ENCODE measurements around the gene DNAI1.
"Not testable (repeated sequence)": the region's sequence is repeated elsewhere in the genome, so short reads cannot be mapped to it uniquely, and the experiment has no call there.

Gene DNAI1

DNA sequence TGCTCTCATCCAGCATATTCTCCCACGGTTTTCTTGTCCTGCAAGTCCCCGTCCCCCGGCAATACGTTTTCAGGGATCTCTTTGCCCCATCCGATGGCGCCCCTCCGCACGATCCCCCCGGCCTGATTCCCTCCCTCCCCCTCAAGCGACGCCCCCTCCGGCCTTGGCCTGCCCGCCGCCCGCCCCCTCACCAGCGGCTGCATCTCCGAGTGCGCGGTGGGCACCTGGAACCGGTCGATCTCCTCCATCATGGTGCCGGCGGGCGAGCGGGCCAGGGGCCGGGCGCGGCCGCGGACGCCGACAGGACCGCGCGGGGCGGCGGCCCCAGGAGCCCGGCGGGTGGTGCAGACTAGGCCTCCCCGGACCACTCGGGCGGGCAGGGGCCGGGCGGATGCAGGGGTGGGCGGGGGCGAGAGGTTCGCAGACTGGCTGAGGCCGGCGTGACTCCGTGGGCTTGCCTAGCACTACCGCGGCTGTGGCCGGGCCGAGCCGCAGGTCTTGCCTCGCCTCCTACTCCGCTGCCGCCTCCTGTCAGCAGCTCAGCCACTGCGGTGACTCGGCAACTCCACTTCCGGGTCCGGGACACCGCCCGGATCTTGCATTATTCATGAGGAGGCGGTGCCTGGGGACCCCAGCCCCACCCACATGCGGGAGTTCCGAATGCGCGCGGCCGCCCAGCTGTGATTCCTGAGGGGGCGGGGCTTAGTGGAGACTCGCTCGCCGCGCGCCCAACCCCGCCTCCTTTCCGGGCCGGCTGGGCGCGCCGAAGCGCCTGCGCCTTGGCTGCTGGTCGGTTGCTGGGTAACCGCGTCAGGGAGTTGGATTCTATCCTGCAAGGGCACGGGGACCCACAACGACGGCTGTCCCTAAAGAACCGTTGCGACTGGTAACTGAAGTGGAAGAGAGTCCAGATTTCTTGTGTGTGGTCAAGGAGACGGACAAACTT lies at the start of gene DNAI1, which contains the start of gene FAM219A:
Gene DNAI1 (plus strand): TSS at position 793 of the 946 bp plus-strand sequence. CDS start 201 bp downstream, outside the sequence.
Gene FAM219A (minus strand): TSS at position 558 of the 946 bp plus-strand sequence. CDS start 307 bp downstream, at position 251.
- peak; percentile 98 for DNase-seq

DNA sequence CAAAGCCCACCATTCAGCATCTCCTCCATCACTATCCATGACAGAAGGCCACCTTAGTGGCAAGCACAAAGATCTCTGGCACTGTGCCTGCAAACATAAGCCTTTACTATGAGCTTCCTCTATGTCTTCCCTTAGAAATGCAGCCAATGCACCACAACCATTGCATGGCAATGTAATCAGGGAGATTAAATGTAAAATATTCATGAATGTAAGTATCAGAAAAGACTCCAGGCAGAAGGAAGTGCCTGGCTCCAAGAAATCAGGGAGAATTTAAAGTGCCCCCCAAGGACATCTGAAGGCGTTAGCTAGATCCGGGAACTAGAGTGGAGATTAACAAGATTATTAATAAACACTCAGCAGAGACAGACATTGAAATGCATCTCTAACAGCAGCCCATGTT lies 49.5 kb upstream of the DNAI1 start:
- peak; percentile 45 for DNase-seq

DNA sequence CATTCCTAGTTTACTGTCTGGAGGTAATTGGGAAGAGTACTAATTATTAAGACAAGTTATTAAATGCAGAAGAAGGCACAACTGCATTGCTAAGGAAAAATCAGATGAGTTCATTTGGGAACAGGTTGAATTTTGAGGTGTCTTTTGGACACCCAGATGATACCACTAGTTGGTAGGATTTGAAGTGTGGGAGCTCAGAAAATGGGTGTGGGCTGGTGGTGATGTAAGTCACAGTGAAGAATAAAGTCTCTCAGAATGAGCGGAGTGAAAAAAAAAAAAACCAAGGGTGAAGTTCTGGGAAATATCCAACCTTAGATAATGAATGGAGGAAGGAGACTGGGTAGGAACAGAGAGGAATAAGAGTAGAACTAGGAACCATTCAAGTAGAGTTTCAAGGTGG lies 46.3 kb upstream of the DNAI1 start:
- no peak for DNase-seq

DNA sequence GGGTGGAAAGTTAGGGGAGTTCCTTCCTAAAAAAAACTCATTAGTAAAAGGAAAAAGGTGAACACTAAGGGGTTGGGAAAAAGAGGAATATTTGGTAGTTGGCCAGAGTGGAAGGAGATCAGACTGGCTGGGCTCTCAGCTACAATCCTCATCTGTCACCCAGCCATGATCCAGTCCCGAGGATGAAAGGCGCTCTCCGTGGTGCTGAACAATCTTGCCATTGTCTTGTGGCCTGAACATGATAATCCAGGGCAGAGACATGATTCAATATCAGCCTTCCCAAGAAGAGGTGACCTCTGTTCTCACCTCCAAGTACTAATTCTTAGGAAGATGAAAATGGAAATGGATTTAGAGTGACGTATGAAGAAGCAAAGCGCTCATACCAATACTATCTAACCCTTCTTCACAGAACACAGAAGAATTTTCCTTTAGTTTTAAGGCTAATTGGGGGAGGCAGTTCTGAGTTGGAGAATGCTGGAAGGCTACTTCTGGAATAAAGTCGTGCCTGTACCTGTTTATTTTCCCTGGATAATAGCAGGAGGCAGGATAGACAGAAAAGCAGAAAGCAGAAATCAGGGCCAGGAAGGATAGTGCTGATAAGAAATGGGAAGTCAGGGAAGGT lies 45.3 kb upstream of the DNAI1 start:
- DNase-seq, result peak; percentile 30

DNA sequence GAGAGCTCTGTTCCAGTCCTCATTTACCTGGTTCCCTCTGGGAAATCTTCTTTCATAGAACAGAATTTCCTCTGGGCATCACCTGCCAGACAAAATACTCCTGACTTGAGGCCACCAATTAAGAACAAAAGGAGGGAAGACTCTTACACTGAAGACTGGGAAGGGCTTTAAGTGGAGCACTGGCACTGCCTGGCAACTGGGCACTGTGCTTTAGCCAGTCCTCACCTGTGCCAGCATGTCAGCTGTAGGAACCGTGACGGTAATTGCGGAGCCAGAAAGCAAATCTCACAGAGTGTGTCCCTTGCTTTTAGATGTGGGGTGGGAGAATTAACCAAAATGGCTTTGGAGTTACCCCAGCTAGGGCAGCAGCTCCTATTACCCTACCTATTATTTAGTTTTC lies 40.9 kb upstream of the DNAI1 start:
- no peak for DNase-seq

DNA sequence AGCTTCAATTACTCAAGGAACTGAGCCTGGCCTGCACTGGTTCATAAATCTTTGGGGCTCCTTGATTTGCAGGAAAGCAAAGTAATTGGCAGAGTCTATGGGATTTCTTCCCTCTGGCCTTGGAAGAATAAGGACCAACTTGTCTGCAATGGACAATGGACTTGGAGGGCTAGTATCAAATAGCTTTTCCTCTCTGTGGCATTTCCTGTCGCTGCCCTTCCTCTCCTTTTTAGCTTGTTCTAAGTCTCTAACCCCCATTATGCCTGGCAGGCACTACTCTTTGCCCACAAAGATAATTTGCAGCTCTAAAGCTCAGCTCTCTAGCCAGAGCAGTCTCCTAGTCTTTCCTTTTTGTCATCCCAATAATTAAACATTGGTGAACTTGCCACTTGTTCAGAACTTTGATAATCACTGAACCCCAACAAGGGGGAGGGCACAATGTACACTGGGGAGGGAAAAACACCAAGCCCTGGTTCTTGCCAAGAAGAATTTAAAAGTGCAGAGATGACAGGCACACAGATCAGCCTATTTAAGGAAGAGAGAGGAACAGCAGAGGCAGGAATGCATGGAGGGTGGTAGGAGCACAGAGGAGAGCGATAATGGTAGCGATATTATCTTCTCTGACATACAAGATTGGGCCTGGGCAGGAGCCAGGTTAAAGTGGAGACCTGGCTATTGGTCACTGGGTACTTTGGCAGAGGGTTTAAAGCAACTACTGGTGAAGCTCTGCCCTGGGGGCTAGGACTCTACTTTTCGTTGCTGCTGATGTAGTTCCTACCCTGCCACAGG lies 38.7 kb upstream of the DNAI1 start:
- no peak for DNase-seq

DNA sequence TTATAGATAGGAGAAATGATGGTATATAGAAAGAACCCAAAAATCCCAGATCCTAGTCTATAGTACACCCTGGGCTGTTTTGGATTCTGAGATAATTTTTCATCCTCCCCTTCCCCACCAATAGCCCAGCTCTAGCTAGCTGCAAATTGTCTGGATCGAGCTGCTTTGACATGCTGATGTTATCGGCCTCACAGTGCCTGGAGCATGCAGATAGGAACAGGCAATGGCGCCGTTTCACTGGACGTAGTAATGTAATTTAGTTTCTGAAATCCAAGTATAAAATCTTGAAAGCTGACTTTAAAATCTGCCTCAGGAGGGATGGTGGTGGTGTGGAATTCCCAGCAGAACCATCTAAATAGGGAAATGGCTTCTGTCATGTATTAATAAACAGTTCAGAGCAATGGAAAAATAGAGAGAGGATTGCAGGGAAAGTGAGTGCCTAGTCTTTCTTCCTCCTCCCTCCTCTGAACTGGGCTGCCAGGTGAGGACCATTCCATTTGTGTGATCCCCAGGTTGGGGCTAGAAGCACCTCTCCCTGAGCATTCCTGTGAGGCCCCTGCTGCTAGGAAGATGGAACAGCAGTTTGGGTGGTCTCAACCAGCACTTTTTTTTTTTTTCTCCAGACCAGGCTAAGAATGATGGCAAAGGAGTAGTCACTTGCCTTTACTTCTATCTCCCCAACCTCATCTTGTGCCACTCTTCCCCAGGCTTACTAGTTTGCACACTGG lies 32.1 kb upstream of the DNAI1 start:
- no peak for DNase-seq

DNA sequence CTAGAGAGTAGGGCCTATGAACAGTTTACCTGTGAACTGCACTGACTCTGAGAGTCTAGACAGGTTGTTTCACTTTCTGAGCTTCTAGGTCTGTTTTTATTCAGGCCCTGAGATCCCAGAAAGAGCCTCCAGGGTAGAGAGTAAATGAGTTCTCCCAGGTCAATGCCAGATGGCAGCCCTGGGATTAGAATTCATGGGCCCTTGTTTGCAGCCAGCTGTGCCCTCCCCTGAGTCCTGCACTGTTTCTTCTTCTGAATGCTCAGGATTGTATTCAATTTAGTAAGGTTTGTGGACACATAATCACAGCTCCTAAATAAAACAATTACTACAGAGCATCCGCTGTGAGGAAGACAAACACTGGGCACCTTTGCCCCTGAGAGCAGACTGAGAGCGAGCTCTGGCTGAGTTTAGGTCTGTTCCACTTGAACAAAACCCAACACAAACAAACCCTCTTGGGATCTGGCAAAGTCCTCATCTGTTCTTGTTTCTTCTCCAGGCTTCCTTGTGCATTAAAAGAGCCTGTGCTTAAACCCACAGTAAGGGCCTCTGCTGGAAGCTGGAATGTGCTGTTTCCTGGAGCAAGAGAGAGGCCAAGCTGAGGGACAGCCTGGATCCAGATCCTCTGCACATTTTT lies 30.2 kb upstream of the DNAI1 start:
- peak; percentile 87 for DNase-seq

DNA sequence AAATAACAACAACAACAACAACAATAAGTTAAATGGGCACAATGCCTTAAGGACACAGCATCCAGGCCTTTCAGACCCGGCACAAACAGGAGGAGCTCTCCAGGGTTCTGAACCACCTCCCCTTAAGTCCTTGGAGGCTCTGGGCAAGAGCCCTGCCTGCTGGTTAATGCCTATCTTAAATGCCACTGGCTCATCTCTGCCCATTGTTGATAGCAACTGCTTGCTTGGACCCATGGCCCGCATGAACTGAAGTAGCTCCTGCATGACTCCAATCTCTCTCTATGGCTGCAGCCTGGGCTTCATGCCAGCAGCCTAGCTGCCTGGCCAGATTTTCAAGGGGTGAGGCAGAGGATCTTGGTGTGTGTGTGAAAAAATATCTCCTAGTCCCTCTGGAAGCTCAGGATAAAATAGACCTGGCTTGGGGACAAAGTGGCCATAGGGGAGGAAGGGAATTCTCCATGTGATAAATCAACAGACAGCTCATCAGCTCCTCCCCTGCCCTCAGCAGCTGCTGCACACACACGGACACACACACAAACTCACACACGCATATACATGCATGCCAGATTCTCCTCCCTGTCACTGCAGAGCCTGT lies 27.7 kb upstream of the DNAI1 start:
- no peak for DNase-seq

DNA sequence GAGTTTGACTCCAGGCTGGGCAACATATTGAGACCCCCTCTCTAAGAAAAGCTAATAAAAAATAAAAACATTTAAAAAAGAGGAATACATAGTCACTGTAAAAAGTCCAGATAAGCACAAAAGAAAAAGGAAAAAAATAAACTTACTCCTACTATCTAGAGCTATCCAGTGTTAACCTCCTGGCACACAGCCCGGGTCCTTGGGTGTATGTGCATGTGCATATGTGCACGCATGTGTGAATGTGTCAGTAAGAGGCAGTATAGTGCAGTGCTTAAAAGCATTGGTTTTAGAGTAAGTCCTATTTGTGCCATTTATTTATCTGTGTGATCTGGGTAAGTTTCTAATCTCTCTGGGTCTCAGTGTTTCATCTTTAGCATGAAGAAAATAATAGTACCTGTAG lies 26.9 kb upstream of the DNAI1 start:
- DNase-seq, result no peak

DNA sequence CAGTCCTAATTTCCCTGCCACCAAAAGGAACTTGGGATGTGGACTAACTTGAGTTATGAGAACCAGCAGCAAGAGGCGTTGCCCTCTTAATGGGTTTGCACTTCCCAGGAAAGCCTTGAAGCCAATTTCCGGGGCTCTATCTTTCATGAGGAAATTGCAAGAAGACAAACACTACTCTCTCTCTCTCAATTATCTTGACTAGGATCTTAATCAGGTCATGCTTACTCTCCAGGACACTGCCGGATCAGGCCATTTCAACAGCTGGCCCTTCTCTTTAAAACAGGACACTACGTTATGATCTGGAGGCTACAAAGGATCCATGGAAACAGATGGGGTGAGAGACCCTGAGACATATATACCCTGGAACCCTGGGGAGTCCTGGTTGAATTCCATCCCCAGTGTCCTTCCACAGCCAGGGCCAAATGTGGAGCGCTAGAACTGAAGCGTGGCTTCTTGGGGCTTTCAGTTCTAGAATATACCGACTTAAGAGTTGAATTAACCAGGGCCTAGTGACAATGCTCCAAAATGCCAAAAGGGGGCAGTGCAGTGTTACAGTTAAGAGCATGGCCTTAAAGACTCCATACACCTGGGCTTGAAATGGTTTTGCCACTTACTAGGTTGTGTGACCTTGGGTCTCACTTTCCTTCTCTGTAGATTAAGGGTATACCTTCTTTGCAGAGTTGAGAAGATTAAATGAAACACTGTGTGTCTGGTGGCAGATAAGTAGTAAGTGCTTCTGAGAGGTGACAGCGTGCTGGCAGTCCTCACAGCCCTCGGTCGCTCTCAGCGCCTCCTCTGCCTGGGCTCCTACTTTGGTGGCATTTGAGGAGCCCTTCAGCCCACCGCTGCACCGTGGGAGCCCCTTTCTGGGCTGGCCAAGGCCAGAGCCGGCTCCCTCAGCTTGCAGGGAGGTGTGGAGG lies 21.3 kb upstream of the DNAI1 start:
- DNase-seq, result peak; percentile 85

DNA sequence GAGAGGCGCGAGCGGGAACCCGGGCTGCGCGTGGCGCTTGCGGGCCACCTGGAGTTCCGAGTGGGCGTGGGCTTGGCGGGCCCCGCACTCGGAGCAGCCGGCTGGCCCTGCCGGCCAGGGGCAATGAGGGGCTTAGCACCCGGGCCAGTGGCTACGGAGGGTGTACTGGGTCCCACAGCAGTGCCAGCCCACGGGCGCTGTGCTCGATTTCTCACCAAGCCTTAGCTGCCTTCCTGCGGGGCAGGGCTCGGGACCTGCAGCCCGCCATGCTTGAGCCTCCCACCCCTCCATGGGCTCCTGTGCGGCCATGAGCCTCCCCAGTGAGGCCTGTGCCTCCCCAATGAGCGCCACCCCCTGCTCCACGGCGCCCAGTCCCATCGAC lies 20.7 kb upstream of the DNAI1 start:
- not testable (repeated sequence) for DNase-seq

DNA sequence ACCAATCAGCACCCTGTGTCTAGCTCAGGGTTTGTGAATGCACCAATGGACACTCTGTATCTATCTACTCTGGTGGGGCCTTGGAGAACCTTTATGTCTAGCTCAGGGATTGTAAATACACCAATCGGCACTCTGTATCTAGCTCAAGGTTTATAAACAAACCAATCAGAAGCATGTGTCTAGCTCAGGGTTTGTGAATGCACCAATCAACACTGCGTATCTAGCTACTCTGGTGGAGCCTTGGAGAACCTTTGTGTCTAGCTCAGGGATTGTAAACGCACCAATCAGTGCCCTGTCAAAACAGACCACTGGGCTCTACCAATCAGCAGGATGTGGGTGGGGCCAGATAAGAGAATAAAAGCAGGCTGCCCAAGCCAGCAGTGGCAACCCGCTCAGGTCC lies 20.1 kb upstream of the DNAI1 start:
- not testable (repeated sequence) for DNase-seq

DNA sequence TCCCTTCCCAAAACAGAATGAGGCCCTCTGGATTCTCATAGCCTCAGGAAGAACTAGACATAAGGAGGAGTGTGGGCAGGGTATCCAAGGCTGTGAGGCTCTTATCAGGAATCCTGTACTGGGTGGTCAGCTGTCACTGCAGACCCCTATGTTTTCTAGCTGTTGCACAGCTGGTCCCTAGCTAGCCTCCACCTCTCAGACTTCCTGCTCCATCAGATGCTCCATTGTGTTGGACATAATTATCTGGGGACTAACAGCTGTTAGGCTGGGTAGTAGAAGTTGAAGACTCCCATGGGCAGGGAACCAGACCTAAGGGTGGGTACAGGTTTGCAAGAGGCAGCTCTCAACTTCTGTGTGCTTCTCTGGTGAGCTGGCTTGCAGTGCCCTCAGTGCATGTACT lies 18.6 kb upstream of the DNAI1 start:
- DNase-seq, result no peak

DNA sequence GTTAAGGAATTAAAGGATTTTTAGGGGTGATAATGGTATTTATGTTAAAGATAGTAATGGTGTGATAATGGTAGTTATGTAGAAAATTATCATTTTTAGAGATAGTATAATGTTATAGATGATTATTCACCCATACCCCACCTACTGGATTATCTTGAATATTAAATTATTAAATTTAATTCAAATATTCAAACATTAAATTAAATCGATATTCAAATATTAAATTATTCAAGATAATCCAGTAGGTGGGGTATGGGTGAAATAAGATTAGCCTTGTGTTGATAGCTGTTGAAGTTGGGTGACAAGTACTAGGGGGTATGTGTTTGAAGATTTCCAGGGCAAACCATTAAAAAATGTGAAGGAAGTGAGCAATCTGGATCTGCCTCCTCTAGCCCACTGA lies 15.8 kb upstream of the DNAI1 start:
- no peak for DNase-seq

DNA sequence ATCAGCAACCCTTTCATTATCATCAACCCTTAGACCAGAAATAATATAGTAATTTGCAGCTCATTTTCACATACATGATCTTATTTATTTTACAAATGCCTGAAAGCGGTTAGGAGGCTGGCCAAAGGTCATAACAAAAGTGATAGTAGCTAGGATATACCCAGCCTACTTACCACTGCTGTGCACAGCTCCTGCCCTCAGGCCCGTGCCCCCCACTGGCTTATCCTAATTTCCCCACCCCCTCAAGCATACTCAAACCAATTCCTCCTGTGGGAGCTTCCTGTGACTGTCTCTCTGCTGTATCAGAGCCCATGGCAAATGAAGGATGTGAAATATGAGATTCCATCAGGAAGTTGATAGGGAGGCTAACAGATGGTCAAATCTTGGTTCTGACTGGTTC lies 15.1 kb upstream of the DNAI1 start:
- DNase-seq, result no peak

DNA sequence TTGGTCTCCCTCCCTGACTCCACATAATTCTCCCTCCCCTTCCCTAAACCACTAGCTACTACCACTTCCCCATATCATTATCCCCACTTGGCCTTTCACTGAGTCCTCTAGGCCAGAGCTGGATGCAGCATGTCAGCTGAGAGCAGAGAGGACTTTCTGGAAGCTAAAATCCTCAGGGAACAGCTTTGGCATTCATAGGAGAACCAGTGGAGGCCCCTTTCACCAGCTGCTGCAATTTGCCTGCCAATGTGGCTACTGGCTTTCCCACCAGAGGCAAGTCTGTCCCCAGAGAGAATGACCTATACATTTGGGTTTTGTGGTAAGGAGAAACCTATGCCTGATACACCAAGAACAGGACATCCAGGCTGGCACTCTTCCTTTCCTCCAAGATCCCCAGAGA lies 14.6 kb upstream of the DNAI1 start:
- no peak for DNase-seq

DNA sequence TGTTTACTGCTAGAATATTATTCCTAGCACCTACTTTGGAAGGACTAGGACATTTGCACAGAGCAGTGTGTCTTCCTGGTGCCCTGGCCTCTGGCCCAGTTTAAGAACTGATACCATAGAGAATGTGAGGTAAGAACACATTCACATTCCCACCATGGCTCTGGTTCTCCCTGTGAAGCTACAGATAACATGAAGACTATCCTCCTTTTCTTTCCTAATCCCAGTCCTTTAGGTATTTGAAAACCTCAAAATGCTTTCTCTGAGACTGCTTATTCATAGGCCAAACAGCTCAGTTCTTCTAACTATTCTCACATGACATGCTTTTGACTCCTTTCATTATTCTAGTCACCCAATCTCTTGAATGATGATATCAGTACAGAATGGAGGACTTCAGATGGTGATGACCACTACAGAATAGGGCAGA lies 12.1 kb upstream of the DNAI1 start:
- no peak for DNase-seq

DNA sequence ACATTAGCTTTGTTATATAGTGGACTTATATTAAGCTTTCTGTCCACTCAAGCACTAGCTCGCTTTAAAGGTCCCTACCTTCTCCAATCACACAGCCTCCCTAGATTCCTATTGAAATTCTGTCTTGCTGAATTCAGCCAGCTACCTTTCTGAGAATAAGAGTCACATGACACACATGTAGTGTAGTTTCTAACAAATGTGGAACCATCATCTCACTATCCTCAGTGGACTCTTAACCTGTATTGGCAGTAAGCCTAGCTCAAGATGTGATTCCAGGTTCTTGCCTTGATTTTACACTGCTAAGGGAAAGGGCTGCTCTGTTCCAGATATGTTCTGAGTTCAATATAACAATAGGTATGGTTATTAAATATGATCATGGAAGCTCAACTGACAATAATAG lies 11.7 kb upstream of the DNAI1 start:
- no peak for DNase-seq

DNA sequence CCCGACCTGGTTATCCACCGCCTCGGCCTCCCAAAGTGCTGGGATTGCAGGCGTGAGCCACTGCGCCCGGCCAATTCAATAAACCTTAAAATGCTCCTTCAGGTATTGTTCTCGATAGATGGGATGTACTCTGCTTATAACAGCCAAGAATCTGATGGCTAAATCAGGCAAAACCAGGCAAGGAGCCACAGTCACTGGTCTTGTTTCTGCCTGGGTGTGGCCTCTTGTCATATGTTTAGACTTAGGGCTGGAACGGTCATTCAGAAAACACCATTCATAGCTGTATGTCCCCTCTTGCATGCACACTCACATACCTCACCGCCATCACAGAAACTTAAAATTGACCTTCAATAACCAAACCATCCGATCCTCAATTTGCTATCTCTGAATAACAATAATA lies 8.0 kb upstream of the DNAI1 start:
- DNase-seq, result no peak

DNA sequence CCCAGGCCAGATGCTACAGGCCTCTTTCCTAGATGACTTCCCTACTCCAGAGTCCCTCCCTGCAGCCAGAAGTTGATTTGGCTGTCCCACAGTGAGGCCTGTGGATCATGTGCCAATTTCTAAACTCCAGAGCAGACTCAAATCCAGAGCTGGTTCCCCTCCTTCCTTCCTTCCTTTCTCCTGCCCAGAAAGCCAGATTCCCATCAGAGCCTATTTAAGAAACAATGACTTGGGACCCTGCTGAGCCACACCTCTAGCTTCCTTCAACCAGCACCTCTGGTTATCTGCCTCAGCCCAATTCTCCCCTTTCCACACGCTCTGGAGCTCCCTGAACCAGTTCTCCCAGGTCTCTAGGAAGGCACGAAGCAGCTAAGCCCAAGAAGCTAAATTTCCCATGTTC lies 7.5 kb upstream of the DNAI1 start:
- no peak for DNase-seq
